PFSK-1 (cell line): ENCODE measurements around the gene CCR2.

ENCODE experiments used
- POLR2AphosphoS5 ChIP-seq: IDR thresholded peaks from 2 replicates; pipeline ENCODE4 v1.6.1; 2012; ENCODE audit warnings: low read depth, mild to moderate bottlenecking, control low read depth, low read length, moderate library complexity
- TF ChIP-seq, protein P1 (sequence below), 2 experiments: IDR thresholded peaks; 2 replicates each; pipeline versions ENCODE4 v1.6.1 to v1.8.0; 2011 to 2012; ENCODE audit warnings: low read depth in 2 of 2, low read length in 2 of 2, control low read depth in 1 of 2, inconsistent platforms in 1 of 2, mild to moderate bottlenecking in 1 of 2, moderate library complexity in 1 of 2; ENCODE audit not compliant: insufficient read depth in 1 of 2

- no peak for TF ChIP-seq POLR2AphosphoS5
- TF ChIP-seq, protein P1, sequence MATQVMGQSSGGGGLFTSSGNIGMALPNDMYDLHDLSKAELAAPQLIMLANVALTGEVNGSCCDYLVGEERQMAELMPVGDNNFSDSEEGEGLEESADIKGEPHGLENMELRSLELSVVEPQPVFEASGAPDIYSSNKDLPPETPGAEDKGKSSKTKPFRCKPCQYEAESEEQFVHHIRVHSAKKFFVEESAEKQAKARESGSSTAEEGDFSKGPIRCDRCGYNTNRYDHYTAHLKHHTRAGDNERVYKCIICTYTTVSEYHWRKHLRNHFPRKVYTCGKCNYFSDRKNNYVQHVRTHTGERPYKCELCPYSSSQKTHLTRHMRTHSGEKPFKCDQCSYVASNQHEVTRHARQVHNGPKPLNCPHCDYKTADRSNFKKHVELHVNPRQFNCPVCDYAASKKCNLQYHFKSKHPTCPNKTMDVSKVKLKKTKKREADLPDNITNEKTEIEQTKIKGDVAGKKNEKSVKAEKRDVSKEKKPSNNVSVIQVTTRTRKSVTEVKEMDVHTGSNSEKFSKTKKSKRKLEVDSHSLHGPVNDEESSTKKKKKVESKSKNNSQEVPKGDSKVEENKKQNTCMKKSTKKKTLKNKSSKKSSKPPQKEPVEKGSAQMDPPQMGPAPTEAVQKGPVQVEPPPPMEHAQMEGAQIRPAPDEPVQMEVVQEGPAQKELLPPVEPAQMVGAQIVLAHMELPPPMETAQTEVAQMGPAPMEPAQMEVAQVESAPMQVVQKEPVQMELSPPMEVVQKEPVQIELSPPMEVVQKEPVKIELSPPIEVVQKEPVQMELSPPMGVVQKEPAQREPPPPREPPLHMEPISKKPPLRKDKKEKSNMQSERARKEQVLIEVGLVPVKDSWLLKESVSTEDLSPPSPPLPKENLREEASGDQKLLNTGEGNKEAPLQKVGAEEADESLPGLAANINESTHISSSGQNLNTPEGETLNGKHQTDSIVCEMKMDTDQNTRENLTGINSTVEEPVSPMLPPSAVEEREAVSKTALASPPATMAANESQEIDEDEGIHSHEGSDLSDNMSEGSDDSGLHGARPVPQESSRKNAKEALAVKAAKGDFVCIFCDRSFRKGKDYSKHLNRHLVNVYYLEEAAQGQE (IDR thresholded peaks at IDR 0.05; ENCODE audit: insufficient read depth in 1 of 2, low read depth in 2 of 2, low read length in 2 of 2) = no peak
Observed at GRCh38 chr3:46369151-46369550, 15.2 kb downstream of the CCR2 start.
